Subcutaneous abdominal adipose tissue (tissue), 5 donors: ENCODE data around the gene HCN2.
A peak's percentile ranks its signal among the peaks of the same experiment; 100 is the strongest.

ENCODE experiments used
- H3K27ac ChIP-seq: one replicate; pipeline ENCODE4 v1.7.0; 2013; ENCODE audit warnings: low read depth, mild to moderate bottlenecking, inconsistent platforms, low read length, moderate library complexity
- H3K27me3 ChIP-seq, 5 donors: one replicate each; pipeline ENCODE4 v1.7.0; 2013; ENCODE audit warnings: low read length in 5 of 5, inconsistent platforms in 1 of 5; ENCODE audit not compliant: control insufficient read depth in 5 of 5, insufficient read depth in 4 of 5
- H3K36me3 ChIP-seq, 5 donors: one replicate each; pipeline ENCODE4 v1.7.0; 2013; ENCODE audit warnings: low read length in 5 of 5; ENCODE audit not compliant: control insufficient read depth in 5 of 5, insufficient read depth in 5 of 5
- H3K4me1 ChIP-seq, 5 donors: one replicate each; pipeline ENCODE4 v1.7.0; 2013; ENCODE audit warnings: low read length in 5 of 5, mild to moderate bottlenecking in 3 of 5, moderate library complexity in 1 of 5; ENCODE audit not compliant: control insufficient read depth in 5 of 5, insufficient read depth in 5 of 5
- H3K4me3 ChIP-seq, 5 donors: one replicate each; pipeline ENCODE4 v1.7.0; 2013; ENCODE audit warnings: low read length in 5 of 5, low read depth in 1 of 5
- H3K9ac ChIP-seq, 5 donors: one replicate each; pipeline ENCODE4 v1.7.0; 2013; ENCODE audit warnings: low read length in 5 of 5, mild to moderate bottlenecking in 4 of 5, moderate library complexity in 3 of 5
- H3K9me3 ChIP-seq, 5 donors: one replicate each; pipeline ENCODE4 v1.7.0; 2013; ENCODE audit warnings: low read length in 5 of 5; ENCODE audit not compliant: control insufficient read depth in 5 of 5
- donor health status: healthy.
- donor health status: healthy.
- donor health status: healthy.
- donor health status: healthy.
- donor health status: healthy.

HCN2 gene

GRCh38 chr19:646779-647565 lies 57.3 kb downstream of the HCN2 start:
- Histone ChIP-seq H3K4me1 (no peaks in the 10 kb centered on the region), H3K4me3 (no peak overlapping the region), H3K36me3 (peaks cover 0 to 58% (median 45%) of the 10 kb centered on the region in 5 donors), H3K27me3 (no peaks in the 10 kb centered on the region), H3K9me3 (no peaks in the 10 kb centered on the region), H3K9ac (no peak overlapping the region), H3K27ac (no peak overlapping the region)

- Histone ChIP-seq H3K9me3 (no peaks in the 10 kb centered on the region), H3K27ac (no peak overlapping the region), H3K27me3 (no peaks in the 10 kb centered on the region), H3K9ac (no peak overlapping the region), H3K4me1 (no peaks in the 10 kb centered on the region), H3K36me3 (peaks cover 0 to 65% (median 52%) of the 10 kb centered on the region in 5 donors), H3K4me3 (no peak overlapping the region)
These were observed 58.0 kb downstream of the HCN2 start for GRCh38 chr19:647566-648284.

GRCh38 chr19:648305-648704 lies 58.6 kb downstream of the HCN2 start:
- Histone ChIP-seq H3K27ac (no peak overlapping the region), H3K36me3 (peaks cover 0 to 71% (median 57%) of the 10 kb centered on the region in 5 donors), H3K27me3 (no peaks in the 10 kb centered on the region), H3K9ac (no peak overlapping the region), H3K9me3 (no peaks in the 10 kb centered on the region), H3K4me3 (no peak overlapping the region), H3K4me1 (no peaks in the 10 kb centered on the region)

- H3K36me3 ChIP-seq = peaks cover 0 to 79% (median 63%) of the 10 kb centered on the region in 5 donors
- no peaks in the 10 kb centered on the region for H3K4me1 ChIP-seq
- no peaks in the 10 kb centered on the region for H3K9me3 ChIP-seq
- no peak overlapping the region for H3K27ac ChIP-seq
- H3K27me3 ChIP-seq = no peaks in the 10 kb centered on the region
- no peak overlapping the region for H3K4me3 ChIP-seq
- no peak overlapping the region for H3K9ac ChIP-seq
These were observed 59.5 kb downstream of the HCN2 start for GRCh38 chr19:648904-649801.

- Histone ChIP-seq H3K9ac (no peak overlapping the region), H3K36me3 (peaks cover 0 to 74% (median 62%) of the 10 kb centered on the region in 5 donors), H3K4me3 (no peak overlapping the region), H3K9me3 (no peaks in the 10 kb centered on the region), H3K27ac (no peak overlapping the region), H3K4me1 (no peaks in the 10 kb centered on the region), H3K27me3 (no peaks in the 10 kb centered on the region)
These were observed 60.4 kb downstream of the HCN2 start for GRCh38 chr19:650121-650520.

- Histone ChIP-seq H3K4me3 (no peak overlapping the region), H3K4me1 (no peaks in the 10 kb centered on the region), H3K36me3 (peaks cover 0 to 72% (median 55%) of the 10 kb centered on the region in 5 donors), H3K9me3 (no peaks in the 10 kb centered on the region), H3K9ac (no peak overlapping the region), H3K27me3 (no peaks in the 10 kb centered on the region), H3K27ac (no peak overlapping the region)
These were observed 61.6 kb downstream of the HCN2 start for GRCh38 chr19:651114-651818.

GRCh38 chr19:651991-652390 lies 62.3 kb downstream of the HCN2 start:
- Histone ChIP-seq H3K9me3 (no peaks in the 10 kb centered on the region), H3K27ac (no peak overlapping the region), H3K27me3 (no peaks in the 10 kb centered on the region), H3K4me3 (no peak overlapping the region), H3K36me3 (peaks cover 0 to 67% (median 50%) of the 10 kb centered on the region in 5 donors), H3K9ac (no peak overlapping the region), H3K4me1 (peaks cover 0 to 5% (median 0%) of the 10 kb centered on the region in 5 donors)

GRCh38 chr19:652467-653389 lies 63.0 kb downstream of the HCN2 start:
- Histone ChIP-seq H3K36me3 (peaks cover 0 to 64% (median 43%) of the 10 kb centered on the region in 5 donors), H3K9me3 (no peaks in the 10 kb centered on the region), H3K27me3 (no peaks in the 10 kb centered on the region), H3K9ac (peak overlapping the region in 1 of 5 donors; percentile 30), H3K4me3 (no peak overlapping the region), H3K27ac (no peak overlapping the region), H3K4me1 (peaks cover 0 to 11% (median 3%) of the 10 kb centered on the region in 5 donors)
